Keratinocyte (primary cell): ENCODE measurements around the gene ADARB2. TPM values are rescaled to one million over a fixed set of nuclear protein-coding genes. Genes with fewer than 3 reads are reported as not detected.

ENCODE experiments used
- DNase-seq: peaks from one replicate; pipeline ENCODE4 v3.0.0-alpha.2; 2011; ENCODE audit warnings: low read depth, missing footprints, low spot score
- FAIRE-seq: peaks from 2 replicates; lab custom pipeline; 2011; peaks lifted over from hg19 to GRCh38; lab: Jason Lieb, UNC
- H2AFZ ChIP-seq: 2 replicates; pipeline ENCODE4 v1.6.0; 2012; ENCODE audit warnings: low read length, control low read depth, inconsistent platforms; ENCODE audit not compliant: control insufficient read depth
- H3K27ac ChIP-seq: 2 replicates; pipeline ENCODE4 v1.5.1; 2011; ENCODE audit warnings: low read length; ENCODE audit not compliant: control insufficient read depth, insufficient read depth
- H3K27me3 ChIP-seq: 3 replicates; pipeline ENCODE4 v1.6.0; 2011; ENCODE audit warnings: low read length; ENCODE audit not compliant: control insufficient read depth, insufficient read depth; ENCODE audit errors: extremely low read depth
- H3K36me3 ChIP-seq, 2 experiments: 2 replicates in 1 of 2; 3 replicates in 1 of 2; pipeline ENCODE4 v1.5.1; 2011; ENCODE audit warnings: low read length in 2 of 2, mild to moderate bottlenecking in 1 of 2; ENCODE audit not compliant: control insufficient read depth in 2 of 2, insufficient read depth in 2 of 2; ENCODE audit errors: extremely low read depth in 1 of 2
- H3K4me1 ChIP-seq: 3 replicates; pipeline ENCODE4 v1.5.1; 2011; ENCODE audit warnings: low read length; ENCODE audit not compliant: control insufficient read depth, insufficient read depth; ENCODE audit errors: extremely low read depth
- H3K4me2 ChIP-seq: 3 replicates; pipeline ENCODE4 v1.6.0; 2011; ENCODE audit warnings: low read depth, low read length; ENCODE audit not compliant: control insufficient read depth, insufficient read depth; ENCODE audit errors: extremely low read depth
- H3K4me3 ChIP-seq, 3 experiments: fragments of 200-600 bp in 1 of 3; sonication (generic) in 1 of 3; 2 replicates in 2 of 3; 3 replicates in 1 of 3; pipeline ENCODE4 v1.5.1; 2011 to 2016; ENCODE audit warnings: low read length in 3 of 3, mild to moderate bottlenecking in 3 of 3, control low read depth in 2 of 3, inconsistent platforms in 1 of 3, low read depth in 1 of 3, mixed read lengths in 1 of 3, mixed run types in 1 of 3, moderate library complexity in 1 of 3; ENCODE audit not compliant: control insufficient read depth in 2 of 3, insufficient read depth in 2 of 3; ENCODE audit errors: extremely low read depth in 1 of 3
- H3K79me2 ChIP-seq: 2 replicates; pipeline ENCODE4 v1.6.0; 2012; ENCODE audit warnings: low read length; ENCODE audit not compliant: control insufficient read depth, insufficient read depth
- H3K9ac ChIP-seq: 3 replicates; pipeline ENCODE4 v1.6.0; 2011; ENCODE audit warnings: low read length; ENCODE audit not compliant: control insufficient read depth, insufficient read depth; ENCODE audit errors: extremely low read depth
- H3K9me1 ChIP-seq: 3 replicates; pipeline ENCODE4 v1.6.0; 2011; ENCODE audit warnings: low read length; ENCODE audit not compliant: control insufficient read depth, insufficient read depth; ENCODE audit errors: extremely low read depth
- H3K9me3 ChIP-seq: 2 replicates; pipeline ENCODE4 v1.5.1; 2012; ENCODE audit warnings: low read depth, low read length; ENCODE audit not compliant: control insufficient read depth
- H4K20me1 ChIP-seq: 3 replicates; pipeline ENCODE4 v1.6.0; 2011; ENCODE audit warnings: low read length; ENCODE audit not compliant: control insufficient read depth, insufficient read depth; ENCODE audit errors: extremely low read depth
- CTCF ChIP-seq, 3 experiments: IDR thresholded peaks in 1 of 3; conservative IDR thresholded peaks in 1 of 3; optimal IDR thresholded peaks in 1 of 3; 2 replicates in 2 of 3; 3 replicates in 1 of 3; pipeline versions ENCODE3 to v1.5.1; 2011; ENCODE audit warnings: low read length in 3 of 3, mild to moderate bottlenecking in 3 of 3, moderate library complexity in 2 of 3, control low read depth in 1 of 3, inconsistent platforms in 1 of 3; ENCODE audit not compliant: insufficient read depth in 2 of 3; ENCODE audit errors: extremely low read depth in 1 of 3
- EZH2 ChIP-seq: IDR thresholded peaks from one replicate; pipeline ENCODE4 v1.6.1; 2012; ENCODE audit warnings: inconsistent platforms, mild to moderate bottlenecking, low read length, moderate library complexity
- dilution Hi-C: fragments of 300-500 bp; cut with MboI; formaldehyde crosslinking; loops from one replicate; pipeline ENCODE4 v1.7.0; 2020; ENCODE audit warnings: low sequenced_read_pairs; ENCODE audit not compliant: extremely low pct_ligation_motif_present
- polyA plus RNA-seq, 5 experiments: library from polyadenylated mRNA; depleted of rRNA in 3 of 5; stranded (reverse) in 3 of 5; stranded (forward) in 1 of 5; unstranded in 1 of 5; fragments of >200 nt; gene quantifications; 1 replicate in 1 of 5; 2 replicates in 3 of 5; 3 replicates in 1 of 5; pipeline versions ENCODE4 v1.2.1 to v1.2.3, GENCODE V29; 2011 to 2012; ENCODE audit warnings: missing spikeins in 2 of 5, low read depth in 1 of 5, low replicate concordance in 1 of 5

The ADARB2 gene
- polyA plus RNA-seq, 1 donor (not counting 4 experiments of a cell fraction or from before 2014, with no cell fraction given) = not detected

DNA sequence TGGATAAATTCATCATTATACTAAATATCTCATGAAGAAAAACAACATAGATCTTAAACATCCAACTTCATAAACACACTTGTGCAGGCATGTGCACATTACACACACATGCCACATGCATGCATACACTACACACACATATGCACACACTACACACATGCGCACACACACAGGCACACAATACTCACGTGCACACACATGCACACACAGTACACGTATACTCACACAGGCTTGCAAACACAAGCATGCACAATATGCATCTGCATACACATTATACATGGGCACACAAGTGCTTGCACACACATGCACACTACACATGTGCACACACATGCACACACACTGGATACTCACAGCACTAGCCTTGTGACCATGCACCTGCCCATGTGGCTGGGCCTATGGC lies 105.2 kb downstream of the ADARB2 start:
- DNase-seq (no peak), FAIRE-seq (no peak)
- no peaks in the 10 kb centered on the region for H4K20me1 ChIP-seq
- no peak overlapping the region for H2AFZ ChIP-seq
- no peaks in the 10 kb centered on the region for H3K36me3 ChIP-seq
- dilution Hi-C loops = no loop called here
- no peak overlapping the region for H3K4me2 ChIP-seq
- no peak for TF ChIP-seq CTCF (optimal IDR thresholded peaks at IDR 0.05 in 1 of 3, IDR thresholded peaks at IDR 0.05 in 1 of 3, conservative IDR thresholded peaks at IDR 0.05 in 1 of 3; ENCODE audit: extremely low read depth in 1 of 3, insufficient read depth in 2 of 3, low read length in 3 of 3)
- no peak for TF ChIP-seq EZH2
- H3K4me3 ChIP-seq = no peak overlapping the region
- H3K79me2 ChIP-seq = no peaks in the 10 kb centered on the region
- no peak overlapping the region for H3K27ac ChIP-seq
- H3K4me1 ChIP-seq = no peaks in the 10 kb centered on the region
- peaks cover 13% of the 10 kb centered on the region for H3K9me3 ChIP-seq
- no peaks in the 10 kb centered on the region for H3K27me3 ChIP-seq
- no peak overlapping the region for H3K9ac ChIP-seq
- no peaks in the 10 kb centered on the region for H3K9me1 ChIP-seq

- dilution Hi-C loops = no loop called here
- no peak for FAIRE-seq
- no peak overlapping the region for H3K4me2 ChIP-seq
- no peaks in the 10 kb centered on the region for H3K79me2 ChIP-seq
- no peaks in the 10 kb centered on the region for H3K4me1 ChIP-seq
- no peaks in the 10 kb centered on the region for H3K27me3 ChIP-seq
- H3K9ac ChIP-seq = no peak overlapping the region
- H3K4me3 ChIP-seq = no peak overlapping the region
- no peaks in the 10 kb centered on the region for H3K36me3 ChIP-seq
- TF ChIP-seq CTCF (optimal IDR thresholded peaks at IDR 0.05 in 1 of 3, IDR thresholded peaks at IDR 0.05 in 1 of 3, conservative IDR thresholded peaks at IDR 0.05 in 1 of 3; ENCODE audit: extremely low read depth in 1 of 3, insufficient read depth in 2 of 3, low read length in 3 of 3) (no peak), EZH2 (no peak)
- peaks cover 13% of the 10 kb centered on the region for H3K9me3 ChIP-seq
- H3K27ac ChIP-seq = no peak overlapping the region
- H4K20me1 ChIP-seq = no peaks in the 10 kb centered on the region
- DNase-seq = no peak
- no peak overlapping the region for H2AFZ ChIP-seq
- no peaks in the 10 kb centered on the region for H3K9me1 ChIP-seq
These were observed 106.0 kb downstream of the ADARB2 start for GRCh38 chr10:1631282-1631681.
